ENCODE measurements around the gene CAPN14.
"Not testable (repeated sequence)": the region's sequence is repeated elsewhere in the genome, so short reads cannot be mapped to it uniquely, and the experiment has no call there.

Gene CAPN14

DNA sequence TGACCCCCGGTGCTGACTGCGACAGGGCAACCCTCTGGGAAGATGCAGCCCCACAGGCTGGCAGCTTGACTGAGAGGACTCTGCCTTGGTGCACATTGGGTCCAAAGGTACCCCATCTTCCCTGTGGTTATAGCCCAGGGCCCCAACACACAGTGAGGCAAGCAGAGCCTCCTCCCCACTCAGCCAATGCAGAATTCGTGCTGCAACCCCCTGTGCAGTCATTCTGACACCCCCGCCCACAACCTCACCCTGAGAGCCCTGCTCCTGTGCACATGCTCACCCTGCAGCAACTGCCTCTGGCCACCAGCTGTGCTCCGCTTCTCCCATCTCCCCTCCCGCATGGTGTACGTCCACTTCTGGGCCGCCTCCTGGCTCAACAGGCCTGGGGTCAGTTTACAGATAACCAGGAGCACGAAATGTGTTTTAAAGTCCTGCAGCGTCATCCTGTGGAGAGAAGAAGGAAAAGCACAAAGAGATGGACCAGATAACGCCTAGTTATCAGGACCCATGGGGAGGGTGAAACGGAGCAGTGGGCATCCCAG is 24.4 kb downstream of the CAPN14 start:
- no peak for DNase-seq

DNA sequence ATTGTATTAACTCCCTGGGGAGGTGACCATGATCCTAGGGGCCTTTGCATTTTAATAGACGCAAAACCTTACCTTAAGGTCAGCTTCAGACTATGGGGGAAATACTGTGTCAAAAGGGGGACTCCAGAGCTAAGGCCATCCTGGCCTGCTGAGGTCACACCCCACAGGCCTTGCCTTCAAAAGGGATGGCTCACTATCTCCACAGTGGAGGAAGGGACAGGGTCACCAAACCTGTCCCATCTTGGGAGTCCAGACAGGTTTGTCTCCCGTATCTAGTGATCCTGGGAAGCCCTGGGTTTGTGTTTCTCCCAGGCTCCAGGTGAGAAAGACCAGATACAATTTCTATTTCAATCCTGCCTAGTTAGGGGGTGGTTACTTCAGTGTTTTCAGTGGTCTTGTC is 24.9 kb downstream of the CAPN14 start:
- DNase-seq, result no peak

DNA sequence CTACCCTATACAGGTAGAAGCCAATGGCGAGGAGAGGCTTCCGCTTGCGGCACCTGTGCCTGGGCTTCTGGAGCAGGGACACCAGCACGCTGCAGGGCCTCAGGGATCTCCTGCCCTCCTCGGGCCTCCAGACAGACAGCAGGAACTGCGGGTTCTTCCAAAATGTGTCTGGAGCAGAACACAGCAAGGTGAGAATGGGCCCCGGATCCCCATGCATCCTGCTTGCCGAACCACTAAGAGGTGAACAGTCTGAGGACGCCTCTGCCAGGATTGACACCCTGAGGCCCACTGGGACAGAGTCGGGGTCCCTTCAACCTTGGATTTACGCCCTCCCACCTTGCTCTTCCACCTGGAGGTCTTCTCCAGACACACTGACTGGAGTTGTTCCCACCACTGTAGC is 25.4 kb downstream of the CAPN14 start:
- no peak for DNase-seq

DNA sequence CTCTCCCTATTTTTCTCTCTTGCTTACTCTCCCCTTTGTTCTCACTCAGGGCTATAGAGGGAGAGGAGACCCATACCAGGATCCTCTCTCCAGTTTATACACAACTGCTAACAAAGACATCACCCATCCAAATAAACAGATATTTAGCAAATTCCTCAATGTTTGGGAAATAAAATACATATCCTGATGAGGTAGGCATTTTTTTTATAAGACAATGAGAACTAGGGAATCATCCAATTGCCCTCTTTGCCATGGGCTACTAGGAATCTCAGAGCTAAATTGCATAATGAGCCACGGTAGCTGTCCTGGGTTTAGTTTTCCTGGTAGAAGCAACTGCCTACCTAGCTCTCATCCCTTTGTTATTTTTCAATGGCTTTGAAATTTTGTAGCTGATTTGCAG is 27.1 kb downstream of the CAPN14 start:
- DNase-seq, result no peak

DNA sequence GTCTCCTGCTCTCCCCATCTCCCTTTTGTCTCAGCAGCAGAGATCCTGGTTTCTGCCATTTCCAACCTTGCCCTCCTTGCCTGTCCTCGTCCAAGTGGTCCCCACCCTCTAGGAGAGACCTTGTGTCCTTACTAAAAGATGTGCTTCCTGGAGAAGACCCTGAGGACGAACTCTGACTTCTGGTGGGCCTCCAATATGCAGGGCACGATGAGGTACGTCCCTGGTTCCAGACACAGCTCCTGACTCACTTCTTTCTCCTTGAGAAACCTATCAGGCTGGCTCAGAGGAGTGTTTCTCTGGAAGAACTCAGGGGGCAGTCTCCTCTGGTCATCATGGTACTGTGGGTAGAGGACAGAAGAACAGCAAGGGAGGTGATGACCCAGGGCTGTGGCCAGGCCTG is 28.2 kb downstream of the CAPN14 start:
- DNase-seq, result no peak

DNA sequence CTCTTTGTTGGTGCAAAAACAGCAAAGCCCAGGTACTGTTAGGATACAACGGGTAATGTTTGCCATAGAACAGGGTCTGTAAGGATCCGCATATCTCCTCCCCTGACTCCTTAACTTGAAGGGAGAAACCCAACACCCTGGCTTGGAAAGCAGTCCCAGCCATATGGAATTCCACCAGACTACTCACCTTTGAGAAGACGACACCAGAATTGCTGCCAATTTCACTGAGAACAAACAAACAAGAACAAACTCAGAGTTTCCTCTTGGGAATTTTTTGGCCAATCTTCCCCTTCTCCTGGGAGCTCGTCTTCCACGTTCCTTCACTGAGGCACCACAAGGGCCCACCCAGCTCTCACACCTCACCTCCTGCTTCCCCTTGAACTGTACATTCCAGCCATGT is 29.2 kb downstream of the CAPN14 start:
- DNase-seq, result no peak

DNA sequence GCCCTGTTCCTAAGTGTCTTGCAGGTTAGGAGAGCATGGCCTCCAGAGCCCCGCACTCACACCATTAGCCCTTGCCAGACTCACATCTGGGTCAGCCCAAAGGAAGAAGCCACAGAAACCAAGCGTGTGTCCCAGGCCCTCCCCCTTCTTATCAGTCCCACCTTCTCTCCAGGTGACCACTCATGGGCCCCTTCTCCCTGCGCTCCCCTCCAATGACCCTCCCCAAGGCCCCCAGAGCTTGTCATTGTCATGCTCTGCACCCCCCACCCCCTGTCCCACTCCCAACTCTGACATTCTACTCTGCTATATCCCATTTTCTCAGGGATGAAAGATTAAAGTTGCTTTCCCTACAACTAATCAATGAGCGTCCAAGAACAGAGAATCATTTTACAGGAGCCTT is 30.1 kb downstream of the CAPN14 start:
- no peak for DNase-seq

DNA sequence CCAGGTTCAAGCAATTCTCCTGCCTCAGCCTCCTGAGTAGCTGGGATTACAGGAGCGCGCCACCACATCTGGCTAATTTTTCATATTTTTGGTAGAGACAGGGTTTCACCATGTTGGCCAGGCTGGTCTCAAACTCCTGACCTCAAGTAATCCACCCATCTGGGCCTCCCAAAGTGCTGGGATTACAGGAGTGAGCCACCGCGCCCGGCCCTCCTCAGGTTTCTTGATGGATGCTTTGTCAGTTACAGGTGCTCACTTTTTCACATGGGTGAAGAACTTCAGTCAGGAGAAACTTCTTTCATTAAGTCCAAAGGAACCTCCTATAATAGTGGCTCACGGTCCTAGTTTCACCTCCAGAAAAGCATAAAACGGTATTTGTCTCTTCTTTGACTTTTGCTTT is 33.3 kb downstream of the CAPN14 start:
- not testable (repeated sequence) for DNase-seq

DNA sequence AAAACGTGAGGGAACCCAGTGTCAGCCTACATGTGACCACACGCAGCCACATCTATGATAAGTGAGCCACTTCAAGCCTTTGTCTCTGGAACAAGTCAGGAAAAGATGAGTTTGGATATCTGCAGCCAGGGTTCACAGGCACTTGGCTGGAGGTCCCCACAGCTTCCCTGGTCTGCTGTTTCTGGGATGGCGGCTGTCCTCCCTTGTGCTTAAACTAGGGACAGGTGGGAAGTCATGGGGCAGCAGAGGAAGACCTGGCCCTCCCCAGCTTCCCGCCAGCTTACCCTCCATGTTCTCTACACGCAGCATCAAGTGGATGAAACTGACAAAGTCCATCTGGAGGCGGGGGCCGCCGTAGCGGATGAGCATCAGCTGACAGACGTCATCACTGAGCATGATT is 40.6 kb downstream of the CAPN14 start:
- DNase-seq, result no peak

DNA sequence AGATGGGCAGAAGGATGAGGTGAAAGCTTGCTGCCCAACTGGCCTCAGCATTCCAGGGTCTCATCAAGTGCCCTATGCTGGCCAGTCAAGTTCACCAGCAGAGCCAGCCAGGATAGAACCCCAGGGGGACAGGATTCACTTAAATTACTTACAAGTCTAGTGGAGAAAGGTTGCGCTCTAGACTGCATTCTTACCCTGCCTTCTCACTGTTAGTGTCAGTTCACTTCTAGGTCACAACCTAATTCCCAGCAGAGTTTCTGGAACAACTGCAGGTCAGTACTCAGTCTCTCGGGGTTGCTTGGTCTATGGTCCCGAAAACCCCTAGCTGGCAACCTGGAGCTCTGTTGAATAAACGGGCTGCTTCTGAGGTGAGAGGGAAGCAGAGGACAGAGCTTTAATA is 46.2 kb downstream of the CAPN14 start:
- no peak for DNase-seq

DNA sequence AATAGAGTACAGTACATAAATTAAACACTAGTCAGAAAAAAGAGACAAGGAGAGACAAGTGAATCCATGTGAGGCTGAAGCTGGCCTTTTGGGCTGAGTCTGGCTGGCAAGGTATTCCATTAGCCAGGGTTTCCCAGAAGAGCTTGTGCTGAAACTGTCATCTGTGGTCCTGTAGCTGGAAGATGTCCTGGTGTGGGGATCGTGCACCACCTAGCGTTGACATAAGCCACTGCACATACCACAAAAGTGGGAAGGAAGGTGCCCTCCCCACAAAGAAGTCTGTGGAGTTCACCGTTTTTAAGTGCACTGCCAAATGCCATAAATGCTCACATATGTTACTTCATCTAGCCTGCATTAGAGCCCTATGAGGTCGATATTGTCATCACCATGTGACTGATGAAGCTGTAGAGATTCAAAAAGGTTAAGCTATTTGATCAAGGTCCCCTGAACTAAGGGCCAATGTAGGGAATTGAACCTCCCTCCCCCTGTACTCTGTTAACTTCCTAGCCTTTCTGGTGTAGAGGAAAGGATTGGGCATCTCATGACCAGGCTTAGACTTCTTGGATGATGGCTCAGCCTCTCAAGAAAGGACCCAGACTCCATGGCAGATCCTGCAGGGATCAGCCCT is 47.1 kb downstream of the CAPN14 start:
- DNase-seq, result peak; percentile 33

DNA sequence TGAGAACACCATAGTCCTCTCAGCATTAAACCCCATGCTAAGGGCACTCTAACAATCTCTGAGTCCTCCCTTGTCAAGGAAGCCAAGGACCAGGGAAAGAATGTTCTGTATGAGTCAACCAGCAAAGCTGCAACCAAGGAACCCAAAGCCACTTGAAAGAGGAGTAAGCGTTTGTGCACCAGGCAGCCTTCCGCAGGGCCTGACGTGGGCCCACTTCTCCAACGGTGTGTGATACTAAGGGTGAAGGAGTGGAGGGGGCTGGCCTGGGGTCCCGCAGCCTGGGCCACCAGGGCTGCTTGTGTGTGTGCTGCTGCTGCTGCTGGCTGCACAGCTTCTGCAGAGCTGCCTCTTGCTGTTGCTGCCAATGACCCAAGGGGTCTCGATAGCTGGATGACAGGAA is 49.0 kb downstream of the CAPN14 start:
- DNase-seq, result no peak

DNA sequence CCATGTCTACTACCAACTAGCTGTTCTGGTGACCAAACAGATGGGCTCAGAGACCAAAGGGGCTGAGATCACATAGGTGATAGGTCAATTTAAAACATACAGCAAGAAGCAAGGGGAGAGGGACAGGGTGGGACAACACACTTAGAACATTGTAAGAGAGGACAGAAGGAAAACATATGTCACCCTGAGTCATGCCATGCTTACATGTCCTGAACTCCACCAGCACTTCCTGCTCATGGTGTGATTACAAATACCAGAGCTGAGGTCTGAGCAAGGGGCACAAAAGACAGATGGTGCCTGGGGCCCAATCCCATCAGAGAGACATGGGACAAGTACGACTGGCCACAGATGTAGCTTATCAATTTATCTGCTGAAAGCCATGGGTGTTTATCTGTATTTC is 50.4 kb downstream of the CAPN14 start:
- no peak for DNase-seq

DNA sequence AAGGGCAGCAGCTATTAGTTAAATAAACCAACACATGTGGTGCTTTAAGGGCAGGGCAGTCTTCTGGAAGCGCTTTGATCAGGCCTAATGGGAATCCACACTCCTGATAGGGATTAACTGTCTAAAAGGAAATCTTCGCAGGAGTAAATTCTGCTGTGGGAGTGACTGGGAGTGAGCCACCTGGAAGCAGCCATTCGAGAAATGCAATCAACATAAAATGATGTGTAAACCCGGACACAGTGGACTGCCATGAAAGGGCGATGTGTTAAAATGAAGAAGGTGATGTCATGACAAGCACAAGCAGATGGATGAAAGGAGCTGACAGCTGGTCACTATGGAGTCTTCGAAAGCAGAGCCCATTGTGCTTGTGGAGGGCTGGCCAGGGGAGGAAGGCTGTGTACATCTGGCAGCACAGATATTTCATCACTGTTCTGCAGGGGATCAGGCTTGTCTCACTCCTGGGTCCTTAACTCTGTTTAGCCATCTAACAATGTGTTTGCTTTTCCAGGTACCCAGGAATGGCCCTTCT is 54.2 kb downstream of the CAPN14 start:
- no peak for DNase-seq

DNA sequence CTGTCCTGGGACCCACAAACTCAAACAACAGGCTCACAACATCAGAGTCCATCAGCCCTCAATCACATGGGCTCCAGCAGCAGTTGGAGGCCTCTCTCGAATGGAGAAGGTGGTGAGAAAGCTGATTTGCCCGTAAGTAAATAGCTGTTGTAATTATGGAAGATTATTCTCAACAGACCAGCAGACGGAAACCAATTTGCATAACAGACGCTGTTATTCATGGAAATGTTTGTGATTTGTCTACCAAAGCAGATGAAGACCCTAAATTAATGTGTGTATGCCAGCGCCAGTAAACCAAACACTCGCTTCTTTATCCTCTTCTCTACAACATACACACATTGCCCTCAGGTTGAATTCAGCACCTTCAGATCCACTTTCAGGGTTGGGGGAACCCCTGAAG is 55.7 kb downstream of the CAPN14 start:
- no peak for DNase-seq

DNA sequence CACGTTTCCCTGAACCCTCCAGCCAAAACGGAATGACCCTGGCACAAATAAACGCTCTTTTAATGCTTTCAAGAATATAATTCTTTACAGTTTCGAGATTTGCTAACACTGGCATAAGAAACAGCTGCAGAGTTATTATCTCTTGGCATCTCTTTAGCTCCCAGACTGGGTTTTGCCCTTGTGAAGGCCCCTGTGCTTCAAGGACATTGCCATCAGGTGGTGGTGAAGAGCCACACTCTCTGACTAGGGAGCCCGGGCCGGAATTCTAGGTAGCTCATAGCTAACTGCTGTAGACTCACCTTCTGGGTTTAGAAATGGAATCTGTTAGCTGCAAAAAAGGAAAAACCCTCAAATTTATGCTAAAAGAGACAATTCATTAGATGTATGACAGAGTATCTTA is 65.8 kb downstream of the CAPN14 start:
- DNase-seq, result no peak

DNA sequence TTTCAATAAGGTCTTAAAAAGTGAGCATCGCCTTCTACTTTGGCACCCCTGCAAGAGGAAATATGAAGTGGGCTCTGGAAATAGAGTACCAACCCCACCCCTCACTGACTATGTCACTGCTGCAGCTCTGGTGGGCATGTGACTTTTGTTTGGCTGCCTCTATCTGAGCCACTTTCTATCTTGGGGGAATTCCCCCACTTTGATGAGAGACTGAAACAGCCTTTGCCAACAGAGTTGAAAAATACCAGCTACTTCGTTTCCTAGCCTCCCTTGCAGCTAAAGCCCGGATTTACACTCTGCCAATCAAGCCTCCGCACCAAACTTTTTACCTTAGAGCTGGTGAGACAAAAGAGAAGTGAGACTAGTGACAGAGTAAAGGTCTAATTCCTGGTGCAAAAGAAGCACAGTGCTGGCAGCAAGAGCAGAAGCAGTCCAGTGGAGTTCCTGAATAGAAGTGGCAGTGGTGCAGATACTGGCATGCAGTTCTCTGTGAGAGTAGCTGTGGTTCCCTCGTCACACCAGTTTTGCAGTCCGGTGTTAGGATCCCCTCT is 67.1 kb downstream of the CAPN14 start:
- no peak for DNase-seq

DNA sequence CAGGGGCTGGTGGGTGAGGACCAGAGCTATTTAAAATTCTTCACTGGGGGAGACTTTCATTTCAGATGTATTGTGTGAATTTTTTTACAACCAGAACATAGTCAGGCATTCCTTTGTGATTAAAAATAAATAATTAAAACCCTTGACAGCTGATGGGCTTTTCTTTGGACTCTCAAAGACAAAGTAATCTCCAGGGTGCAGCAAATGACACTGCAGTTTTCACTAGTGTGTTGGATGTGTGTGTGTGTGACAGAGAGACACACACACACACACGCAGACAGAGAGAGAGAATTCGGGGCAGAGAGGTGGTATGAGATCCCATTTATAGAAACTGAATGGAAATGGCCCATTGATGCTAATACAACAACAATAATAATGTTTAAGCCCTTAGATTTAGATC is 68.8 kb downstream of the CAPN14 start:
- DNase-seq, result no peak

DNA sequence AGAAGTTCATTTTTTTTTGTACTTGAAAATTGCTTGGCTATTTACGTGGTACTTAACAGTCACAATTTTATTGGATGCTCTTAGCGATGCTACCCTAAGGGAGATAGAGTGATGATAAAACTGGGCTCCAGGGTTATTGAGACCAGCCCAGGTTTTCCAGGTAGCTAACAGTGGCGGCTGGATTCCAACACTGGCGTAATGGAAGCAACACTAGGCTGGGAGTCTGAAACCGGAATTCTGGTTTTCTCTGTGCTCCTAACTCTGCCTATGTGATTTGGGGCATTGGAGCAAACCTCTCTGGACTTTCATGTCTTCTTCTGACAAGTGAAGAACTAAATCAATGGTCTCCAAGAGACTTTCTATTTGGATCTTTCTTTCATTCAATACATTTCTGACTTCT is 69.7 kb downstream of the CAPN14 start:
- no peak for DNase-seq

DNA sequence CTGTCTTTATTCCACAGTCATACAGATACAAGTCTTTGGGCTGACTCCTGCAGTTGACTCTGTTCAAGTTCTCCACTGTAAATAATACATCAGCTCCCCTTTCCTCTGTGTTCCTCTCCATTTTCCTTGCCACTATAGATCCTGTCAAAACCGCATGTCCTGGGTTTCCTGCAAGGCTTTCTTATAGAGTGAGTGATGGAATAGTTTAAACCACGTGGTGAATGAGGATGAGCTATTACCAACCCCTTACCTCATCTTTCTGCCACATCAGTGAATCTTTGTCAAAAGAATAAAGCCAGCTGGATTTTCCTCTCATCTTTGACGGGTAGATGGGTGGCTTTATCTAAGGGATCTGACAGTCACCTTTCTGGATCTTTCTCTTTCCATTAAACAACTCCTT is 75.2 kb downstream of the CAPN14 start:
- no peak for DNase-seq

DNA sequence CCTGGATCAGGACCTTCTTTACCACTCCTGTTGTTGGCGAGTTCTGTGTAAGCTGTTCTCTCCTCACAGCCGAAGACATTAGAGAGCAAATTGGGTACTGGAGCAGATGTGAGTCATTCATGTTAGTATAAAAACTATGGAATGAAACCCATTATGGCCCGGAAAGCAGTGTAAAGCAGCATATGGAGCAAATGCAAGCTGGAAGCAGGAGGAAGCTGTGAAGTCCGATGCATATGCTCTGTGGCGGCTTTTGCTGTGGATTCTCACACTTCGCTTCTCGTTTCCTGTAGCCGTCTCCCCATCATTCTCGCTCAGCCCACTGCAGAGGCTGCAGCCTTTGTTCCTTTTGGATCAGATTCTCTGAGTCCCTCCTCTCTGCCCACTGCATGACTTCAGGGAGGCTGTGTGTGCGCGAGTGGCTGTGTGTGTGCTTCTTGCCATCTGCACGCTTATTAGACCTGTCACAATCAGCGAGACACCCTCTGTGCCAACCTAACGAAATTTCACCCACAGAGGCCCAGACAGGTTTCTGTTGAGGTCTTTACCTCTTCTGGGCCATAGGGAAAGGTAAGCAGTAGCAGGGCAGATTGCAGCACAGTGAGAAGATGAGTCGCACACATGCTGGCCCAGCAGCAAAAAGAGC is 75.8 kb downstream of the CAPN14 start:
- DNase-seq, result no peak

DNA sequence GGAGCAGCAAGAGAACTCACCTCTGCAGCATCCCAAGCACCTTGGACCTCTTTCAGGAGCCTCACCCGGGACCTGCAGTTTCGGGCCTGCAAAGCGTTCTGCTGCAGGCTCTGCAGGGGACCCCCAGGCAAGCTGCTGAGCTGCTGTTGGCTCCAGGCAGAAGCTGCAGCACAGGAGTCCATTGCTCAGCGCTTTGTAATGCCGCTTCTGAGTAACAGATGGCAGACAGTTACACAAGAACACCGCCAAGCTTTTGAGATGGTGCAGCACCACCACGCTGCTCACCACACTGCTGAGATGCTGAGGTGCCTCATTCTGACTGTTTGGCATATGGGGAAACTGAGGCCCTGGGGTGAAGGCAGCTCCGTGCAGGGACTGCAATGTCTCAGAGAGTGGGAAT is 77.2 kb downstream of the CAPN14 start:
- DNase-seq, result no peak

DNA sequence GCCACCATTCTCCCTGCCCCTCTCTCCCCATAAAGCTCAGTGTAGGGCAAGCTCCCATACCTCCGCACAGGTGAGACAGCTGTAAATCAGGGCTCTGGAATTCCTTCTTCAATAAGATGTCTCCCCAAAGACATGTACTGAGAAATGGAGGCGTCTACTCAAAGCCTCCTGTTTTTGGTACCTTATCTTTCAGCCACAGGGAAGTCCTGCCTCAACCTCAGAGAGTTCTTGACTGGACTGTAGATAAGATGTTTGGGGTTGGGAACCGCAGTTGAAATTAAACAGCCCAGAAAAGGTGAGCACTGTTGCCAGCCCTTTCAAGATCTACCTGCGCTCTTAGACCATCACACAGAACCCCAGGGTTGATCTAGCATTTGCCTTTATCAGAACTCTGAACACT is 77.6 kb downstream of the CAPN14 start:
- DNase-seq, result no peak
